ENCODE results near the gene EXO1.

The EXO1 gene

DNA sequence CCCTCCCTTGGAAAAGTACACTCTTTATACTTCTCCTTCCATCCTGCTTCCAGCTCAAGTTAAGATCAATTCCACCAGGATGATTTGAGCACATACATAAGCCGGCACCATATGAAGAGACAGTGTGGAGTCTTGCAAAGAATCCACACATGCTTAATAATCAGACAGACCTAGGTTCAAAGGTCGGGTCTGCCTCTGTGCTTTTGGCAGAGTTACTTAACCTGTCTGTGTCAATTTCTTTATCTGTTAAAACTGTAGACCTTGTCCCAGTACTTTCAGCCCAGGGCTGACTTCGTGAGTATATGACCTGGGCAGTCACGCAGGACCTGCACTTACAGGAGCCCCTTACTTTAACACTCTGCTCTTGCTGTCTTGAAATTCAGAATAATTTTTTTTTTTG lies 79.3 kb downstream of the EXO1 start:
- no peak for DNase-seq (ENCODE audit: low spot score)
- TF ChIP-seq, protein P1, sequence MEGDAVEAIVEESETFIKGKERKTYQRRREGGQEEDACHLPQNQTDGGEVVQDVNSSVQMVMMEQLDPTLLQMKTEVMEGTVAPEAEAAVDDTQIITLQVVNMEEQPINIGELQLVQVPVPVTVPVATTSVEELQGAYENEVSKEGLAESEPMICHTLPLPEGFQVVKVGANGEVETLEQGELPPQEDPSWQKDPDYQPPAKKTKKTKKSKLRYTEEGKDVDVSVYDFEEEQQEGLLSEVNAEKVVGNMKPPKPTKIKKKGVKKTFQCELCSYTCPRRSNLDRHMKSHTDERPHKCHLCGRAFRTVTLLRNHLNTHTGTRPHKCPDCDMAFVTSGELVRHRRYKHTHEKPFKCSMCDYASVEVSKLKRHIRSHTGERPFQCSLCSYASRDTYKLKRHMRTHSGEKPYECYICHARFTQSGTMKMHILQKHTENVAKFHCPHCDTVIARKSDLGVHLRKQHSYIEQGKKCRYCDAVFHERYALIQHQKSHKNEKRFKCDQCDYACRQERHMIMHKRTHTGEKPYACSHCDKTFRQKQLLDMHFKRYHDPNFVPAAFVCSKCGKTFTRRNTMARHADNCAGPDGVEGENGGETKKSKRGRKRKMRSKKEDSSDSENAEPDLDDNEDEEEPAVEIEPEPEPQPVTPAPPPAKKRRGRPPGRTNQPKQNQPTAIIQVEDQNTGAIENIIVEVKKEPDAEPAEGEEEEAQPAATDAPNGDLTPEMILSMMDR (IDR thresholded peaks at IDR 0.05; ENCODE audit: extremely low read depth, insufficient read depth, missing control alignments): no peak
- in situ Hi-C loops (cut with MboI; ENCODE audit: low pct_unique_long_range_greater_than_20kb, low sequenced_read_pairs, unreplicated experiment): no loop called here

DNA sequence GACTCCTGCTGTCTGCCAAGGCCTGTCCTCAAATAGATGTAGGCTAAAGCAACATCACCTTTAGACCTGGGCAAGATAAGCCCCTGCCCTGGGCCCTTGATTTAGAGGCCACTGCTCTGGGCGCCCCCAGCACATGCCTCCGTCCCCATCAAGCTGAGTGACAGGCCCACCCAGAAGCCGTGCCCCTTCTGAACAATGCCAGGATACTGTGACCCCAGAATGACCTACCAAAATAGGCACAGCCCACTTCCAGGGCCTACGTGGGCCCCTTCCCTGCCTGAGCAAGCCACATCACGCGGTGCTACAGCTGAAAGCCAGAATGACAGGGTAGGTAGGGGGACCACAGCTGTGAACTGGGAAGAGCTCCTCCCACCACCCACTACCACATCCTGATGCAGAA lies 84.8 kb downstream of the EXO1 start:
- in situ Hi-C loops (cut with MboI; ENCODE audit: low pct_unique_long_range_greater_than_20kb, low sequenced_read_pairs, unreplicated experiment): no loop called here
- TF ChIP-seq, protein P1 (IDR thresholded peaks at IDR 0.05; ENCODE audit: extremely low read depth, insufficient read depth, missing control alignments): no peak
- no peak for DNase-seq (ENCODE audit: low spot score)

- in situ Hi-C loops (cut with MboI; ENCODE audit: low pct_unique_long_range_greater_than_20kb, low sequenced_read_pairs, unreplicated experiment): no loop called here
- TF ChIP-seq, protein P1 (IDR thresholded peaks at IDR 0.05; ENCODE audit: extremely low read depth, insufficient read depth, missing control alignments): no peak
- no peak for DNase-seq (ENCODE audit: low spot score)
Observed at GRCh38 chr1:241934201-241934848, 86.3 kb downstream of the EXO1 start.

DNA sequence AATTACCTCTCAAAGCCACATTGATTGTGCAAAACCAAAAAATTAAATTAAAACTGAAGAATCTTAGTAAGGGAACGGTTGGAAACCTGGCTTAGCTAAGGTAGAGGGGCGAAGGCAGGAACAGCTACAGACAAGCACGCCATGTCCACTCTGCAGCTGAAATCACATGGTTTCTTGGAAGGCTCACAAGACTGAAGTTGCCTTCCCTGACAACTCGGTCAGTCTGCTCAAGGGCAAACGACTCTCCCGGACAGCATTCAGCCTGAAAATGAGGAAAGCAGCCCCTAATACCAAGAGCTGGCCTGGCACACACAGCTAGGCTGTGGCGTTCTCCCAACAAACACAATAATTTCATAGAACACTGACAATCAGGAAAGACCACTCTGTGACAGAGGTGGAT lies 86.9 kb downstream of the EXO1 start:
- TF ChIP-seq, protein P1 (IDR thresholded peaks at IDR 0.05; ENCODE audit: extremely low read depth, insufficient read depth, missing control alignments): no peak
- in situ Hi-C loops (cut with MboI; ENCODE audit: low pct_unique_long_range_greater_than_20kb, low sequenced_read_pairs, unreplicated experiment): no loop called here
- no peak for DNase-seq (ENCODE audit: low spot score)
